ENCODE measurements around the gene PDGFD.

The PDGFD gene

GRCh38 chr11:104001561-104002056, 162.3 kb downstream of the PDGFD start:
- no peak overlapping the region for H3K4me3 ChIP-seq (ENCODE audit: low read length)
- TF ChIP-seq CTCF (IDR thresholded peaks at IDR 0.05; ENCODE audit: insufficient read depth, low read depth, low read length, missing control alignments): no peak
- no peak for DNase-seq (ENCODE audit: low read depth)

GRCh38 chr11:104000798-104001197, 163.1 kb downstream of the PDGFD start:
- no peak overlapping the region for H3K4me3 ChIP-seq (ENCODE audit: low read length)
- no peak for DNase-seq (ENCODE audit: low read depth)
- TF ChIP-seq CTCF (IDR thresholded peaks at IDR 0.05; ENCODE audit: insufficient read depth, low read depth, low read length, missing control alignments): no peak

GRCh38 chr11:103998826-103999508, 165.0 kb downstream of the PDGFD start:
- DNase-seq (ENCODE audit: low read depth): no peak
- no peak overlapping the region for H3K4me3 ChIP-seq (ENCODE audit: low read length)
- TF ChIP-seq CTCF (IDR thresholded peaks at IDR 0.05; ENCODE audit: insufficient read depth, low read depth, low read length, missing control alignments): no peak

GRCh38 chr11:103997082-103997481, 166.9 kb downstream of the PDGFD start:
- no peak for DNase-seq (ENCODE audit: low read depth)
- no peak for TF ChIP-seq CTCF (IDR thresholded peaks at IDR 0.05; ENCODE audit: insufficient read depth, low read depth, low read length, missing control alignments)

GRCh38 chr11:103995896-103996295, 168.1 kb downstream of the PDGFD start:
- no peak for TF ChIP-seq CTCF (IDR thresholded peaks at IDR 0.05; ENCODE audit: insufficient read depth, low read depth, low read length, missing control alignments)
- H3K4me3 ChIP-seq (ENCODE audit: low read length): no peak overlapping the region
- DNase-seq (ENCODE audit: low read depth): no peak

More at GRCh38 chr11:103997082-103997481, 166.9 kb downstream of the PDGFD start:
- H3K4me3 ChIP-seq (ENCODE audit: low read length): no peak overlapping the region

GRCh38 chr11:103994518-103994917, 169.4 kb downstream of the PDGFD start:
- no peak overlapping the region for H3K4me3 ChIP-seq (ENCODE audit: low read length)
- no peak for DNase-seq (ENCODE audit: low read depth)
- TF ChIP-seq CTCF (IDR thresholded peaks at IDR 0.05; ENCODE audit: insufficient read depth, low read depth, low read length, missing control alignments): no peak

- no peak for DNase-seq (ENCODE audit: low read depth)
- TF ChIP-seq CTCF (IDR thresholded peaks at IDR 0.05; ENCODE audit: insufficient read depth, low read depth, low read length, missing control alignments): no peak
- H3K4me3 ChIP-seq (ENCODE audit: low read length): no peak overlapping the region
These were observed 169.9 kb downstream of the PDGFD start for GRCh38 chr11:103994094-103994493.

Data from epithelial cell of esophagus (primary cell).